Tibial artery (tissue), 4 donors: ENCODE data around the gene KREMEN2.

Experiments used
- DNase-seq, 2 donors: peaks; one replicate each; pipeline ENCODE4 v3.0.0-alpha.2; 2019
- H3K27ac ChIP-seq, 2 donors: fragments of 200-600 bp; sonication (generic) in 1 of 2; 1 replicate in 1 of 2; 2 replicates in 1 of 2; pipeline ENCODE4 v1.5.1; 2018 to 2019; ENCODE audit warnings: mild to moderate bottlenecking in 1 of 2
- H3K27me3 ChIP-seq, 2 donors: fragments of 200-600 bp; sonication (generic) in 1 of 2; one replicate each; pipeline versions ENCODE4 v1.5.1 to v1.6.0; 2016 to 2019
- H3K36me3 ChIP-seq, 3 donors: fragments of 200-600 bp; sonication (generic) in 2 of 3; one replicate each; pipeline ENCODE4 v1.5.1; 2016 to 2019; ENCODE audit warnings: mild to moderate bottlenecking in 2 of 3
- H3K4me1 ChIP-seq, 4 donors: fragments of 200-600 bp; sonication (generic) in 2 of 4; 1 replicate in 3 of 4; 2 replicates in 1 of 4; pipeline ENCODE4 v1.5.1; 2016 to 2019
- H3K4me3 ChIP-seq, 2 donors: fragments of 200-600 bp; sonication (generic) in 1 of 2; 1 replicate in 1 of 2; 2 replicates in 1 of 2; pipeline ENCODE4 v1.5.1; 2018 to 2019; ENCODE audit warnings: mild to moderate bottlenecking in 2 of 2
- H3K9me3 ChIP-seq, 3 donors: fragments of 200-600 bp; sonication (generic) in 1 of 3; one replicate each; pipeline ENCODE4 v1.5.1; 2016 to 2019
- CTCF ChIP-seq, 2 experiments: fragments of 200-600 bp in 1 of 2; fragments of 450-650 bp in 1 of 2; IDR thresholded peaks; one replicate each; pipeline ENCODE4 v1.5.1; 2017 to 2019; ENCODE audit warnings: antibody characterized with exemption in 2 of 2, mild to moderate bottlenecking in 1 of 2, moderate library complexity in 1 of 2
- intact Hi-C: fragments of 100-400 bp; cut with DNase I; formaldehyde crosslinking; loops from one replicate; pipeline ENCODE4 v1.15.0; 2023; ENCODE audit warnings: low total_unique reads

KREMEN2 gene

DNA sequence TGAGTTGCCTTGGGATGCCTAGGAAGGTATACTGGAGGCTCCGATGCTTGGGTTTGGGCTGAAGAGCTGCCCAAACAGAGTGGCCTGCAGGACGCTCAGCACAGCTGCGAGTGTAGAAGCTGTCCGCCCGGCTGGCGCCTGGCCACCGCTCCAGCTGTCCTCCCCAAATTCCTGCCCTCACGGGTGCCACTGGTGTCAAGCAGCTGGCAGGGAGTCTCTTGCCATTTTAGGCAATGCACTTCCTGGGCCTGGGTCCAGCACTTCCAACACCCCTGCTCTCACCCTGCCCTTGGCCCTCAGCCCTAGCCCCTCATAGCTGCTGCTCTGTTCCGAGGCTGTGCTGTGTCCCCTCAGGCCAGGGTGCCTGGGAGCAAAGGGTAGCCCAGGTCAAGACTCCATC, 21.4 kb downstream of the KREMEN2 start:
- Histone ChIP-seq H3K27ac (peak overlapping the region in 1 of 2 donors; percentile 53), H3K36me3 (no peaks in the 10 kb centered on the region), H3K4me1 (peaks cover 0 to 39% (median 29%) of the 10 kb centered on the region in 4 donors), H3K4me3 (no peak overlapping the region), H3K9me3 (no peaks in the 10 kb centered on the region), H3K27me3 (peaks cover 0 to 32% of the 10 kb centered on the region in 2 donors)
- intact Hi-C loops, result no loop called here
- TF ChIP-seq CTCF (IDR thresholded peaks at IDR 0.05), result no peak
- DNase-seq, result no peak

GRCh38 chr16:2985893-2986355, 21.8 kb downstream of the KREMEN2 start:
- H3K36me3 ChIP-seq, result no peaks in the 10 kb centered on the region
- H3K27ac ChIP-seq, result peak overlapping the region in 1 of 2 donors; percentile 53
- TF ChIP-seq CTCF (IDR thresholded peaks at IDR 0.05), result no peak
- DNase-seq, result peak in 1 of 2 donors; percentile 80
- H3K4me3 ChIP-seq, result no peak overlapping the region
- intact Hi-C loops, result no loop called here
- no peaks in the 10 kb centered on the region for H3K9me3 ChIP-seq
- H3K27me3 ChIP-seq, result peaks cover 0 to 35% of the 10 kb centered on the region in 2 donors
- peaks cover 0 to 36% (median 27%) of the 10 kb centered on the region in 4 donors for H3K4me1 ChIP-seq

- Histone ChIP-seq H3K4me3 (no peak overlapping the region), H3K9me3 (no peaks in the 10 kb centered on the region), H3K27me3 (peaks cover 0 to 35% of the 10 kb centered on the region in 2 donors), H3K4me1 (peaks cover 0 to 33% (median 24%) of the 10 kb centered on the region in 4 donors), H3K27ac (no peak overlapping the region), H3K36me3 (no peaks in the 10 kb centered on the region)
- no peak for TF ChIP-seq CTCF (IDR thresholded peaks at IDR 0.05)
- no peak for DNase-seq
- intact Hi-C loops, result no loop called here
Observed at GRCh38 chr16:2986623-2987188, 22.6 kb downstream of the KREMEN2 start.

DNA sequence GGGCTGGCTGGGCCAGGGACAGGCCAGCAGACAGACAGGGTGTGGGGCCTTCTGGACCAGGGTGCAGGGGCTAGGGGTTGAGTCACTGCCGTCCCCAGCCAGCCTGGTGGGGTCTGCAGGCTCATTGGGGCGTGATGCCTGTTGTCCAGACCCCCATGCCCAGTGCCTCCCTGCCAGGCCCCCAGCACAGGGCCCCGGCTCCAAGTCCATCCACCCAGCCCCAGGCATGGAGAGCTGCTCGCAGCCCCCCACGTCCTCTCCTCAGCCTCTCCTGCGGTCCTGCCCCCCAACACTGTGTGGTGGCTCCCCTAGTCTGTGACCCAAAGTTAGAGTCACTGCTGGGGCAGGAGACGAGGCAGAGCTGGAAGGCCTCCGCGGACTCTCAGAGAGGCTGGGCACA, 23.2 kb downstream of the KREMEN2 start:
- no peak for TF ChIP-seq CTCF (IDR thresholded peaks at IDR 0.05)
- peaks cover 0 to 33% (median 24%) of the 10 kb centered on the region in 4 donors for H3K4me1 ChIP-seq
- H3K27me3 ChIP-seq, result peaks cover 0 to 35% of the 10 kb centered on the region in 2 donors
- H3K27ac ChIP-seq, result no peak overlapping the region
- intact Hi-C loops, result no loop called here
- no peaks in the 10 kb centered on the region for H3K36me3 ChIP-seq
- H3K4me3 ChIP-seq, result no peak overlapping the region
- no peak for DNase-seq
- H3K9me3 ChIP-seq, result no peaks in the 10 kb centered on the region

DNA sequence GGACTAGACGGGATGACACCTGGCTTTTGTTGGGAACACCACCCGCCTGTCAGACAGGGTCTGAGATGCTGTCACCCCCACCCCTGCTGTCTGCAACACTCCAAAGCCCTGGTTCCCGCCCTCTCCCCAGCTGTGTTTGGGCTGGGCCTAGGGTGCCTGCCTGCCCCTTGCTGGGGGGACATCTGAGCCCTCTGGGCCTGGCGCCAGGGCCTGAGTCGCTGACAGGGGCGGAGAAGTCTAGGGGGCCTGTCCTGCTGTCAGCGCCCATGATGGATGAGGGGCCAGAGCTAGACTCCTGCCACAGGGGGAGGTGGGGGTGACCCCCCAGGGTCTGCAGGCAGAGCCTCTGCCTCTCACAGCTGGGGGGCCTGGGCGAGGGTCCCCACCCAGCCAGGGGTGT, 23.8 kb downstream of the KREMEN2 start:
- no peak for TF ChIP-seq CTCF (IDR thresholded peaks at IDR 0.05)
- Histone ChIP-seq H3K27ac (no peak overlapping the region), H3K4me1 (peaks cover 0 to 33% (median 24%) of the 10 kb centered on the region in 4 donors), H3K36me3 (no peaks in the 10 kb centered on the region), H3K9me3 (no peaks in the 10 kb centered on the region), H3K4me3 (no peak overlapping the region), H3K27me3 (peaks cover 0 to 35% of the 10 kb centered on the region in 2 donors)
- intact Hi-C loops, result no loop called here
- no peak for DNase-seq
